ENCODE measurements around the gene OSBPL10. TPM values are rescaled to one million over a fixed set of nuclear protein-coding genes. Genes with fewer than 3 reads are reported as not detected.

The OSBPL10 gene
- total and polyA plus RNA-seq, 2 donors (not counting 1 experiment from before 2014, with no cell fraction given) = 7.1 to 7.5 TPM

- Histone ChIP-seq H3K9me3 (ENCODE audit: control insufficient read depth, insufficient read depth, low read depth, low read length) (no peaks in the 10 kb centered on the region), H3K79me2 (ENCODE audit: control insufficient read depth, insufficient read depth, low read length) (no peaks in the 10 kb centered on the region), H3K27ac (ENCODE audit: insufficient read depth, low read length) (no peak overlapping the region), H2AFZ (ENCODE audit: low read length) (no peak overlapping the region), H3K4me3 (replicated peaks in 1 of 4; ENCODE audit: control extremely low read depth in 1 of 4, insufficient read depth in 1 of 4, low read depth in 3 of 4, low read length in 4 of 4) (no peak overlapping the region), H3K4me2 (ENCODE audit: extremely low read depth, insufficient read depth, low read length) (no peak overlapping the region), H3K4me1 (ENCODE audit: control insufficient read depth, extremely low read depth, insufficient read depth, low read length) (no peaks in the 10 kb centered on the region), H3K36me3 (ENCODE audit: control insufficient read depth, insufficient read depth, low read length) (peaks cover 1% of the 10 kb centered on the region), H3K9ac (ENCODE audit: insufficient read depth, low read length) (no peak overlapping the region), H4K20me1 (ENCODE audit: control insufficient read depth, extremely low read depth, insufficient read depth, low read length) (no peaks in the 10 kb centered on the region), H3K27me3 (ENCODE audit: control insufficient read depth, insufficient read depth, low read length) (no peaks in the 10 kb centered on the region)
- DNase-seq (ENCODE audit: low read depth in 2 of 2) = no peak
- TF ChIP-seq CTCF (conservative IDR thresholded peaks at IDR 0.05 in 1 of 2, IDR thresholded peaks at IDR 0.05 in 1 of 2; ENCODE audit: low read depth in 1 of 2, low read length in 2 of 2) = no peak
- no peak for TF ChIP-seq EZH2 (IDR thresholded peaks at IDR 0.05; ENCODE audit: low read length, missing control alignments)
These were observed 327.6 kb downstream of the OSBPL10 start for GRCh38 chr3:31653464-31653863.

GRCh38 chr3:31652296-31652695 lies 328.8 kb downstream of the OSBPL10 start:
- H2AFZ ChIP-seq (ENCODE audit: low read length) = no peak overlapping the region
- H3K79me2 ChIP-seq (ENCODE audit: control insufficient read depth, insufficient read depth, low read length) = no peaks in the 10 kb centered on the region
- no peak overlapping the region for H3K9ac ChIP-seq (ENCODE audit: insufficient read depth, low read length)
- peaks cover 11% of the 10 kb centered on the region for H3K36me3 ChIP-seq (ENCODE audit: control insufficient read depth, insufficient read depth, low read length)
- no peak overlapping the region for H3K4me2 ChIP-seq (ENCODE audit: extremely low read depth, insufficient read depth, low read length)
- TF ChIP-seq CTCF (conservative IDR thresholded peaks at IDR 0.05 in 1 of 2, IDR thresholded peaks at IDR 0.05 in 1 of 2; ENCODE audit: low read depth in 1 of 2, low read length in 2 of 2) (no peak), EZH2 (IDR thresholded peaks at IDR 0.05; ENCODE audit: low read length, missing control alignments) (no peak)
- H3K4me3 ChIP-seq (replicated peaks in 1 of 4; ENCODE audit: control extremely low read depth in 1 of 4, insufficient read depth in 1 of 4, low read depth in 3 of 4, low read length in 4 of 4) = no peak overlapping the region
- H3K9me3 ChIP-seq (ENCODE audit: control insufficient read depth, insufficient read depth, low read depth, low read length) = no peaks in the 10 kb centered on the region
- H4K20me1 ChIP-seq (ENCODE audit: control insufficient read depth, extremely low read depth, insufficient read depth, low read length) = no peaks in the 10 kb centered on the region
- no peaks in the 10 kb centered on the region for H3K27me3 ChIP-seq (ENCODE audit: control insufficient read depth, insufficient read depth, low read length)
- DNase-seq (ENCODE audit: low read depth in 2 of 2) = no peak
- H3K4me1 ChIP-seq (ENCODE audit: control insufficient read depth, extremely low read depth, insufficient read depth, low read length) = no peaks in the 10 kb centered on the region
- no peak overlapping the region for H3K27ac ChIP-seq (ENCODE audit: insufficient read depth, low read length)

- no peaks in the 10 kb centered on the region for H4K20me1 ChIP-seq (ENCODE audit: control insufficient read depth, extremely low read depth, insufficient read depth, low read length)
- no peaks in the 10 kb centered on the region for H3K79me2 ChIP-seq (ENCODE audit: control insufficient read depth, insufficient read depth, low read length)
- no peak overlapping the region for H3K9ac ChIP-seq (ENCODE audit: insufficient read depth, low read length)
- peaks cover 11% of the 10 kb centered on the region for H3K36me3 ChIP-seq (ENCODE audit: control insufficient read depth, insufficient read depth, low read length)
- no peaks in the 10 kb centered on the region for H3K4me1 ChIP-seq (ENCODE audit: control insufficient read depth, extremely low read depth, insufficient read depth, low read length)
- no peaks in the 10 kb centered on the region for H3K27me3 ChIP-seq (ENCODE audit: control insufficient read depth, insufficient read depth, low read length)
- H3K9me3 ChIP-seq (ENCODE audit: control insufficient read depth, insufficient read depth, low read depth, low read length) = no peaks in the 10 kb centered on the region
- no peak overlapping the region for H3K4me2 ChIP-seq (ENCODE audit: extremely low read depth, insufficient read depth, low read length)
- no peak for DNase-seq (ENCODE audit: low read depth in 2 of 2)
- TF ChIP-seq EZH2 (IDR thresholded peaks at IDR 0.05; ENCODE audit: low read length, missing control alignments) = no peak
- TF ChIP-seq CTCF (conservative IDR thresholded peaks at IDR 0.05 in 1 of 2, IDR thresholded peaks at IDR 0.05 in 1 of 2; ENCODE audit: low read depth in 1 of 2, low read length in 2 of 2) = no peak
- no peak overlapping the region for H3K27ac ChIP-seq (ENCODE audit: insufficient read depth, low read length)
- H2AFZ ChIP-seq (ENCODE audit: low read length) = no peak overlapping the region
- no peak overlapping the region for H3K4me3 ChIP-seq (replicated peaks in 1 of 4; ENCODE audit: control extremely low read depth in 1 of 4, insufficient read depth in 1 of 4, low read depth in 3 of 4, low read length in 4 of 4)
These were observed 332.6 kb downstream of the OSBPL10 start for GRCh38 chr3:31648286-31648968.

Measured in fibroblast of lung (primary cell).